ENCODE results near the gene ETV3.
A peak's percentile ranks its signal among the peaks of the same experiment; 100 is the strongest.

Gene ETV3

DNA sequence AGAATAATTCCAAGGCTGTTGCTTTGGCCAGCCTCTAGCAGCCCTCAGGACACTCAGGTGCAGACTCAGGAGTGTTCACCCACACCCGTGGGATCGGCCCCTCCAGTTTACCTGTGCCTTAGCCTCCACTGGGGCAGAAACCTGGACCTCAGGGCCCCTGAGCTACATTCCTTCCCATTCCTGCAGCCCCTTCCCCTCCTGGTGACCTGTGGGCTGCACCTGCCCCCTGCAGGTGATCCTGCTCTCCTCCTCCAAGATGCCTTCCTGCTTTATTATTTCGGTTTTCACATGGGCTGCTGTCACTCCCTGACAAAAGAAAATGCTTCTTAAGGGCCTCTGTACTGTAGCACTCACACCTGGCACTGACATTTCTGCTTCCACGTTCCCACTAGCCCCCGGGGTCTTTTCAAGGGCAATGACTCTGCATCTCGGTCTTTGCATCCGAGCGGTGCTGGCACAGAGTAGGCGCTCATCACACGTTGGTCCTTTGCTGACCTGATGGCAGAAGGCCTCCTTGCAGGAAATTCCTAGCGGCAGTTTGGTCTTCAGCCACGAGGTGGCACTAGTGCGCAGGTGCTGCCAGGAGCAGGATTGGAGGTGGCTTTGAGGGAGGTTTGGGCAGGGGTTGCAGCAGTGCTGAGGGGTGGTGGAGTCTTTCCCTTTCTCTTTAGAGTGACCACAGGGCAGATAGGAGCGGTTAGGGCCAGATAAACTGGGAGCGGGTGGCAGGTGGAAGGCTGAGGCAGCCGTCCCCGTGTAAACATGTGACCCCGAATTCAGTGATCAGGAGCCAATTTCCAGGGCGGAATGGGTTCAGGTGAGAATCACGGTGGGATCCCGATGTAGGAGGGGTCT, 25.3 kb upstream of the ETV3 start:
- ATAC-seq: peak; percentile 92
- TF ChIP-seq ARNTL (CRISPR knock-in tag; IDR thresholded peaks at IDR 0.05; ENCODE audit: borderline replicate concordance, low read depth): no peak
- no peak for TF ChIP-seq PPARA (CRISPR knock-in tag; IDR thresholded peaks at IDR 0.05; ENCODE audit: borderline replicate concordance)
- no peak for TF ChIP-seq ZFP30 (CRISPR knock-in tag; IDR thresholded peaks at IDR 0.05)
- TF ChIP-seq ZFP3 (CRISPR knock-in tag; IDR thresholded peaks at IDR 0.05): no peak
- no peak for TF ChIP-seq GLIS3 (CRISPR knock-in tag; IDR thresholded peaks at IDR 0.05)
- TF ChIP-seq CSDC2 (CRISPR knock-in tag; IDR thresholded peaks at IDR 0.05): no peak
- TF ChIP-seq TCF4 (CRISPR knock-in tag; IDR thresholded peaks at IDR 0.05; ENCODE audit: borderline replicate concordance): no peak
- TF ChIP-seq, protein P1, sequence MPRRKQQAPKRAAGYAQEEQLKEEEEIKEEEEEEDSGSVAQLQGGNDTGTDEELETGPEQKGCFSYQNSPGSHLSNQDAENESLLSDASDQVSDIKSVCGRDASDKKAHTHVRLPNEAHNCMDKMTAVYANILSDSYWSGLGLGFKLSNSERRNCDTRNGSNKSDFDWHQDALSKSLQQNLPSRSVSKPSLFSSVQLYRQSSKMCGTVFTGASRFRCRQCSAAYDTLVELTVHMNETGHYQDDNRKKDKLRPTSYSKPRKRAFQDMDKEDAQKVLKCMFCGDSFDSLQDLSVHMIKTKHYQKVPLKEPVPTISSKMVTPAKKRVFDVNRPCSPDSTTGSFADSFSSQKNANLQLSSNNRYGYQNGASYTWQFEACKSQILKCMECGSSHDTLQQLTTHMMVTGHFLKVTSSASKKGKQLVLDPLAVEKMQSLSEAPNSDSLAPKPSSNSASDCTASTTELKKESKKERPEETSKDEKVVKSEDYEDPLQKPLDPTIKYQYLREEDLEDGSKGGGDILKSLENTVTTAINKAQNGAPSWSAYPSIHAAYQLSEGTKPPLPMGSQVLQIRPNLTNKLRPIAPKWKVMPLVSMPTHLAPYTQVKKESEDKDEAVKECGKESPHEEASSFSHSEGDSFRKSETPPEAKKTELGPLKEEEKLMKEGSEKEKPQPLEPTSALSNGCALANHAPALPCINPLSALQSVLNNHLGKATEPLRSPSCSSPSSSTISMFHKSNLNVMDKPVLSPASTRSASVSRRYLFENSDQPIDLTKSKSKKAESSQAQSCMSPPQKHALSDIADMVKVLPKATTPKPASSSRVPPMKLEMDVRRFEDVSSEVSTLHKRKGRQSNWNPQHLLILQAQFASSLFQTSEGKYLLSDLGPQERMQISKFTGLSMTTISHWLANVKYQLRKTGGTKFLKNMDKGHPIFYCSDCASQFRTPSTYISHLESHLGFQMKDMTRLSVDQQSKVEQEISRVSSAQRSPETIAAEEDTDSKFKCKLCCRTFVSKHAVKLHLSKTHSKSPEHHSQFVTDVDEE (CRISPR knock-in tag; IDR thresholded peaks at IDR 0.05): no peak
- TF ChIP-seq TOX (CRISPR knock-in tag; IDR thresholded peaks at IDR 0.05; ENCODE audit: borderline replicate concordance): no peak
- no peak for TF ChIP-seq ZNF8 (CRISPR knock-in tag; IDR thresholded peaks at IDR 0.05)
- TF ChIP-seq, protein P2, sequence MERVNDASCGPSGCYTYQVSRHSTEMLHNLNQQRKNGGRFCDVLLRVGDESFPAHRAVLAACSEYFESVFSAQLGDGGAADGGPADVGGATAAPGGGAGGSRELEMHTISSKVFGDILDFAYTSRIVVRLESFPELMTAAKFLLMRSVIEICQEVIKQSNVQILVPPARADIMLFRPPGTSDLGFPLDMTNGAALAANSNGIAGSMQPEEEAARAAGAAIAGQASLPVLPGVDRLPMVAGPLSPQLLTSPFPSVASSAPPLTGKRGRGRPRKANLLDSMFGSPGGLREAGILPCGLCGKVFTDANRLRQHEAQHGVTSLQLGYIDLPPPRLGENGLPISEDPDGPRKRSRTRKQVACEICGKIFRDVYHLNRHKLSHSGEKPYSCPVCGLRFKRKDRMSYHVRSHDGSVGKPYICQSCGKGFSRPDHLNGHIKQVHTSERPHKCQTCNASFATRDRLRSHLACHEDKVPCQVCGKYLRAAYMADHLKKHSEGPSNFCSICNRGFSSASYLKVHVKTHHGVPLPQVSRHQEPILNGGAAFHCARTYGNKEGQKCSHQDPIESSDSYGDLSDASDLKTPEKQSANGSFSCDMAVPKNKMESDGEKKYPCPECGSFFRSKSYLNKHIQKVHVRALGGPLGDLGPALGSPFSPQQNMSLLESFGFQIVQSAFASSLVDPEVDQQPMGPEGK (CRISPR knock-in tag; IDR thresholded peaks at IDR 0.05; ENCODE audit: borderline replicate concordance): no peak
- no peak for TF ChIP-seq OSR1 (CRISPR knock-in tag; IDR thresholded peaks at IDR 0.05)
- TF ChIP-seq ESRRG (CRISPR knock-in tag; IDR thresholded peaks at IDR 0.05): no peak

DNA sequence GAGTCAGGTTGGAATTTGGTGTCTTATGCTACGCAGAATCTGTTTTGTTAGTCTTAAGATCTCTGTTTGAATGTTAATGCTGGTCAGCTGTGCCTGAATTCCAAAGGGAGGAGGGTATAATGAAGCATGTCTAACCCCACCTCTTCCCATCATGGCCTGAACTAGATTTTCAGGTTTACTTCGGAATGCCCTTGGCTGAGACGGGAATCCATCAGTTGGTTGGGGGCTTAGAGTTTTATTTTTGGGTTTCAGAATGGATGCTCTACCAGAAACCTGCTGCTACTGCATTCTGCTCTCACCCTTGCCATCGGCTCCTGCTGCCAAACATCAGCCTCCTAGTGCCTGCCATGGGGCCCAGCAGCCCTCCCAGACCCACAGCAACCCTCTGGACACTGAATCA, 24.1 kb upstream of the ETV3 start:
- TF ChIP-seq ZNF565 (CRISPR knock-in tag; conservative IDR thresholded peaks at IDR 0.05; ENCODE audit: low read depth): no peak
- no peak for ATAC-seq

DNA sequence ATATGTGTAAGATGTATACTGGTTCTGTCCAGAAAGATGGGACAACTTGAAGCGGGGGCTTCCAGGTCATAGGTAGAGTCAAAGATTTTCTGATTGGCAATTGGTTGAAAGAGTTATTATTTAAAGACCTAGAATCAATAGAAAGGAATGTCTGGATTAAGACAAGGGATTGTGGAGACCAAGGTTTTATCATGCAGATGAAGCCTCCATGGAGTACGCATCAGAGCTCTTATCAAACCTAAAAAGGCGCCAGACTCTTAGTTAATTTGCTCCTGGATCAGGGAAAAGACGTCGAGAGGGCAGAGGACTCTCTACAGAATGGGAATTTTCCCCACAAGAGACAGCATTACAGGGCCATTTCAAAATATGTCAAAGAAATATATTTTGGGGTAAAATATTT, 23.7 kb upstream of the ETV3 start:
- ATAC-seq: no peak
- TF ChIP-seq ZNF565 (CRISPR knock-in tag; conservative IDR thresholded peaks at IDR 0.05; ENCODE audit: low read depth): no peak

DNA sequence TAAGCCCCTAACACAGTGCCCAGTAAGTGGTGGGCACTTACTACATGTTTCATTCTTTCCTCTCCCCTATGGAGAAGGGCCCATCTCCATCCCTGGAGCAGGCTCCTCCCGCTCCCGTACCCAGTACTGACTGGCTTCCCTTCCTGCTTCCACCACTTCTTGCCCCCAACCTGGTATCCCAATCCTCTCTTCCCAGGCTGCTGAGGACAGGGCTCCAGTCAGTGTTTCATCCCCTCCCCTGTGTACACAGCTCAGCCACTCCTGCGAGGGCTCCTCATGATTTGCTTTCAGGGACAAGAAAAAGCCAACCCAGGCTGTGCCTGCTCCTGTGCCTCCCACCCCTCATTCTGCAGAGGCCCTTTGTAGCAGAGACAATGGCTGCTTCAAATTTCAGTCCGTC, 20.8 kb upstream of the ETV3 start:
- no peak for ATAC-seq
- TF ChIP-seq, protein P2 (CRISPR knock-in tag; IDR thresholded peaks at IDR 0.05; ENCODE audit: borderline replicate concordance): no peak
- no peak for TF ChIP-seq ZFP3 (CRISPR knock-in tag; IDR thresholded peaks at IDR 0.05)
- TF ChIP-seq, protein P3, sequence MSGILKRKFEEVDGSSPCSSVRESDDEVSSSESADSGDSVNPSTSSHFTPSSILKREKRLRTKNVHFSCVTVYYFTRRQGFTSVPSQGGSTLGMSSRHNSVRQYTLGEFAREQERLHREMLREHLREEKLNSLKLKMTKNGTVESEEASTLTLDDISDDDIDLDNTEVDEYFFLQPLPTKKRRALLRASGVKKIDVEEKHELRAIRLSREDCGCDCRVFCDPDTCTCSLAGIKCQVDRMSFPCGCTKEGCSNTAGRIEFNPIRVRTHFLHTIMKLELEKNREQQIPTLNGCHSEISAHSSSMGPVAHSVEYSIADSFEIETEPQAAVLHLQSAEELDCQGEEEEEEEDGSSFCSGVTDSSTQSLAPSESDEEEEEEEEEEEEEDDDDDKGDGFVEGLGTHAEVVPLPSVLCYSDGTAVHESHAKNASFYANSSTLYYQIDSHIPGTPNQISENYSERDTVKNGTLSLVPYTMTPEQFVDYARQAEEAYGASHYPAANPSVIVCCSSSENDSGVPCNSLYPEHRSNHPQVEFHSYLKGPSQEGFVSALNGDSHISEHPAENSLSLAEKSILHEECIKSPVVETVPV (CRISPR knock-in tag; IDR thresholded peaks at IDR 0.05): no peak
- no peak for TF ChIP-seq BACH2 (CRISPR knock-in tag; IDR thresholded peaks at IDR 0.05; ENCODE audit: borderline replicate concordance)
- TF ChIP-seq ISL1 (CRISPR knock-in tag; IDR thresholded peaks at IDR 0.05): no peak
- no peak for TF ChIP-seq OSR1 (CRISPR knock-in tag; IDR thresholded peaks at IDR 0.05)
- no peak for TF ChIP-seq CSDC2 (CRISPR knock-in tag; IDR thresholded peaks at IDR 0.05)
- TF ChIP-seq ZNF565 (CRISPR knock-in tag; conservative IDR thresholded peaks at IDR 0.05; ENCODE audit: low read depth): no peak
- TF ChIP-seq ZNF70 (CRISPR knock-in tag; IDR thresholded peaks at IDR 0.05): no peak
- TF ChIP-seq, protein P4, sequence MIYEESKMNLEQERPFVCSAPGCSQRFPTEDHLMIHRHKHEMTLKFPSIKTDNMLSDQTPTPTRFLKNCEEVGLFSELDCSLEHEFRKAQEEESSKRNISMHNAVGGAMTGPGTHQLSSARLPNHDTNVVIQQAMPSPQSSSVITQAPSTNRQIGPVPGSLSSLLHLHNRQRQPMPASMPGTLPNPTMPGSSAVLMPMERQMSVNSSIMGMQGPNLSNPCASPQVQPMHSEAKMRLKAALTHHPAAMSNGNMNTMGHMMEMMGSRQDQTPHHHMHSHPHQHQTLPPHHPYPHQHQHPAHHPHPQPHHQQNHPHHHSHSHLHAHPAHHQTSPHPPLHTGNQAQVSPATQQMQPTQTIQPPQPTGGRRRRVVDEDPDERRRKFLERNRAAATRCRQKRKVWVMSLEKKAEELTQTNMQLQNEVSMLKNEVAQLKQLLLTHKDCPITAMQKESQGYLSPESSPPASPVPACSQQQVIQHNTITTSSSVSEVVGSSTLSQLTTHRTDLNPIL (CRISPR knock-in tag; IDR thresholded peaks at IDR 0.05; ENCODE audit: low read depth): no peak
- TF ChIP-seq GLIS3 (CRISPR knock-in tag; IDR thresholded peaks at IDR 0.05): no peak
- TF ChIP-seq PPARA (CRISPR knock-in tag; IDR thresholded peaks at IDR 0.05; ENCODE audit: borderline replicate concordance): no peak
- TF ChIP-seq ESRRG (CRISPR knock-in tag; IDR thresholded peaks at IDR 0.05): no peak
- TF ChIP-seq, protein P5, sequence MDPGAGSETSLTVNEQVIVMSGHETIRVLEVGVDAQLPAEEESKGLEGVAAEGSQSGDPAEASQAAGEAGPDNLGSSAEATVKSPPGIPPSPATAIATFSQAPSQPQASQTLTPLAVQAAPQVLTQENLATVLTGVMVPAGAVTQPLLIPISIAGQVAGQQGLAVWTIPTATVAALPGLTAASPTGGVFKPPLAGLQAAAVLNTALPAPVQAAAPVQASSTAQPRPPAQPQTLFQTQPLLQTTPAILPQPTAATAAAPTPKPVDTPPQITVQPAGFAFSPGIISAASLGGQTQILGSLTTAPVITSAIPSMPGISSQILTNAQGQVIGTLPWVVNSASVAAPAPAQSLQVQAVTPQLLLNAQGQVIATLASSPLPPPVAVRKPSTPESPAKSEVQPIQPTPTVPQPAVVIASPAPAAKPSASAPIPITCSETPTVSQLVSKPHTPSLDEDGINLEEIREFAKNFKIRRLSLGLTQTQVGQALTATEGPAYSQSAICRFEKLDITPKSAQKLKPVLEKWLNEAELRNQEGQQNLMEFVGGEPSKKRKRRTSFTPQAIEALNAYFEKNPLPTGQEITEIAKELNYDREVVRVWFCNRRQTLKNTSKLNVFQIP (CRISPR knock-in tag; IDR thresholded peaks at IDR 0.05; ENCODE audit: borderline replicate concordance, low read depth): no peak
- TF ChIP-seq TCF4 (CRISPR knock-in tag; IDR thresholded peaks at IDR 0.05; ENCODE audit: borderline replicate concordance): no peak
- no peak for TF ChIP-seq TOX (CRISPR knock-in tag; IDR thresholded peaks at IDR 0.05; ENCODE audit: borderline replicate concordance)
- no peak for TF ChIP-seq ZNF8 (CRISPR knock-in tag; IDR thresholded peaks at IDR 0.05)

All from SK-N-SH treated with all-trans-retinoic acid at 6 μM for 48 hours (cell line).